RWPE1 (cell line): ENCODE measurements around the gene GAPVD1.

Experiments
- CTCF ChIA-PET: fragments of 350-600 bp; sonication (Branson Sonifier 250); formaldehyde crosslinking; extraction: SDS; loops from one replicate; lab custom pipeline; 2021; lab: Yijun Ruan, JAX
- POLR2A ChIA-PET: fragments of 400-600 bp; formaldehyde crosslinking; extraction: SDS; loops from one replicate; lab custom pipeline; 2020; ENCODE audit warnings: antibody characterized with exemption; ENCODE audit not compliant: low non-redundant PET; lab: Yijun Ruan, JAX
- DNase-seq: peaks from one replicate; pipeline ENCODE4 v3.0.0; 2012; ENCODE audit warnings: low spot score
- H3K27ac ChIP-seq: fragments of 450-650 bp; 2 replicates; pipeline ENCODE4 v1.5.1; 2017
- TF ChIP-seq, protein P1 (sequence below): fragments of 450-650 bp; conservative IDR thresholded peaks from 2 replicates; pipeline ENCODE4 v1.5.1; 2017; ENCODE audit warnings: low read depth, mild to moderate bottlenecking

GAPVD1 gene

DNA sequence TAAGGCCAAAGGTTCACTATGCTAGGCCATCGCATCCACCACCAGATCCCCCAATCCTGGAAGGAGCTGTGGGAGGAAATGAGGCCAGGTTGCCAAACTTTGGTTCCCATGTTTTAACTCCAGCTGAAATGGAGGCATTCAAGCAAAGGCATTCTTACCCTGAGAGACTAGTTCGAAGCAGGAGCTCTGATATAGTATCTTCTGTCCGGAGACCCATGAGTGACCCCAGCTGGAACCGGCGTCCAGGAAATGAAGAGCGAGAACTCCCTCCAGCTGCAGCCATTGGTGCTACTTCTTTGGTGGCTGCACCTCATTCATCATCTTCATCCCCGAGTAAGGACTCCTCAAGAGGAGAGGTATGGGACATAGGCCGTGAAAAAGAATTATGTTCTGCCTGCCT, 75.6 kb downstream of the GAPVD1 start:
- no peak overlapping the region for H3K27ac ChIP-seq
- TF ChIP-seq, protein P1, sequence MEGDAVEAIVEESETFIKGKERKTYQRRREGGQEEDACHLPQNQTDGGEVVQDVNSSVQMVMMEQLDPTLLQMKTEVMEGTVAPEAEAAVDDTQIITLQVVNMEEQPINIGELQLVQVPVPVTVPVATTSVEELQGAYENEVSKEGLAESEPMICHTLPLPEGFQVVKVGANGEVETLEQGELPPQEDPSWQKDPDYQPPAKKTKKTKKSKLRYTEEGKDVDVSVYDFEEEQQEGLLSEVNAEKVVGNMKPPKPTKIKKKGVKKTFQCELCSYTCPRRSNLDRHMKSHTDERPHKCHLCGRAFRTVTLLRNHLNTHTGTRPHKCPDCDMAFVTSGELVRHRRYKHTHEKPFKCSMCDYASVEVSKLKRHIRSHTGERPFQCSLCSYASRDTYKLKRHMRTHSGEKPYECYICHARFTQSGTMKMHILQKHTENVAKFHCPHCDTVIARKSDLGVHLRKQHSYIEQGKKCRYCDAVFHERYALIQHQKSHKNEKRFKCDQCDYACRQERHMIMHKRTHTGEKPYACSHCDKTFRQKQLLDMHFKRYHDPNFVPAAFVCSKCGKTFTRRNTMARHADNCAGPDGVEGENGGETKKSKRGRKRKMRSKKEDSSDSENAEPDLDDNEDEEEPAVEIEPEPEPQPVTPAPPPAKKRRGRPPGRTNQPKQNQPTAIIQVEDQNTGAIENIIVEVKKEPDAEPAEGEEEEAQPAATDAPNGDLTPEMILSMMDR: no peak
- ChIA-PET POLR2A (no interaction called here), CTCF (interaction anchor here (0.7 kb wide), 1 partner anchor 10 kb away, joined by 3 read pairs; no protein-coding TSS in a partner anchor)
- no peak for DNase-seq

DNA sequence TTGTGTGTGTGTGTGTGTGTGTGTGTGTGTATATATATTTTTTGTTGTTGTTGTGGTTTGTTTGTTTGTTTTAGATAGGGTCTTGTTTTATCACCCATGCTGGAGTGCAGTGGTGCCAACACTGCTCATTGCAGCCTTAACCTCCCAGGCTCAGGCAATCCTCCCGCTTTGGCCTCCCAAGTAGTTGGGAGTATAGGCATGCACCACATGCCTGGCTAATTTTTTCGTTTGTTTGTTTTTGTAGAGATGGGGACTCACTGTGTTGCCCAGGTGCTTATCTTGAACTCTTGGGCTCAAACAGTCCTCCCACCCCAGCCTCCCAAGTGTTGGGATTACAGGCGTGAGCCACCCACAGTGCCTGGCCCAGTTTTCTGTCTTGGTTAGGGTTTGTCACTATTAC, 77.3 kb downstream of the GAPVD1 start:
- ChIA-PET POLR2A (no interaction called here), CTCF (interaction anchor here (0.6 kb wide), 1 partner anchor 19 kb away, joined by 3 read pairs; no protein-coding TSS in a partner anchor)
- DNase-seq: no peak
- TF ChIP-seq, protein P1: no peak
- no peak overlapping the region for H3K27ac ChIP-seq

GRCh38 chr9:125341566-125341965, 79.9 kb downstream of the GAPVD1 start:
- TF ChIP-seq, protein P1: no peak
- ChIA-PET CTCF (interaction anchor here (0.5 kb wide), 2 partner anchors 12 to 320 kb away, joined by 3 read pairs; no protein-coding TSS in a partner anchor), POLR2A (no interaction called here)
- DNase-seq: no peak
- H3K27ac ChIP-seq: no peak overlapping the region

GRCh38 chr9:125343518-125344275, 82.1 kb downstream of the GAPVD1 start:
- ChIA-PET CTCF (interaction anchor here (0.6 kb wide), 1 partner anchor 63 kb away, joined by 3 read pairs; no protein-coding TSS in a partner anchor), POLR2A (no interaction called here)
- TF ChIP-seq, protein P1: no peak
- no peak overlapping the region for H3K27ac ChIP-seq
- DNase-seq: no peak

DNA sequence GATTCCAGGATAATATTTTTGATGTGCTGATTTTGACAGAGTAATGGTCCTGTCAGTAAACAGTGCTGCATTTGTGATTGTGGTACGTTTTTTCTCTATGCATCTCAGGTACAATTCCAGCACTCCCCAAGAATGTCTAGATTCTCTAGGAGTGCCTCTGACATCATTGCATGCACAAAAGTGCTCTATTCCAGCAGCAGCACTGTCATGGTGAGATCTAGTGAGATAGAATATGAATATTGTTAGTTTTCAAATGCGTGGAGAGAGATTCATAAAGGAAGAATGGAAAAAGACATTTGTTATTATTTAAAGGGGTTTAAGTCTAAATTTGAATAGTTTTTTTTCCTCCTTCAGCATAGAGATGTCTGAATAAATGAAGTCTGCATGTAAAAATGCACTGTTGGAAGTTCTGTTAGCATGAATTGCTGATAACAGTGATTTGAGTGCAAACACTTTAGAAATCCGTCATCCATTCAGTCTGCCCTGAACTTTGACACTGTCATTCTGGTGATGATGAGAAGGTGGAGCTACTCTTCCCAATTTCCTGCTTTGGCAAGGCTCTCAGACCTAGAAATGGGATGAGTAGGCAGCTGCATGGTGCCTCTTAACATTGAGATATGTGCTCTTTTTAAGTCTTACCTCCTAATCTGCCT, 84.6 kb downstream of the GAPVD1 start:
- no peak for DNase-seq
- TF ChIP-seq, protein P1: no peak
- no peak overlapping the region for H3K27ac ChIP-seq
- ChIA-PET POLR2A (no interaction called here), CTCF (no interaction called here)

DNA sequence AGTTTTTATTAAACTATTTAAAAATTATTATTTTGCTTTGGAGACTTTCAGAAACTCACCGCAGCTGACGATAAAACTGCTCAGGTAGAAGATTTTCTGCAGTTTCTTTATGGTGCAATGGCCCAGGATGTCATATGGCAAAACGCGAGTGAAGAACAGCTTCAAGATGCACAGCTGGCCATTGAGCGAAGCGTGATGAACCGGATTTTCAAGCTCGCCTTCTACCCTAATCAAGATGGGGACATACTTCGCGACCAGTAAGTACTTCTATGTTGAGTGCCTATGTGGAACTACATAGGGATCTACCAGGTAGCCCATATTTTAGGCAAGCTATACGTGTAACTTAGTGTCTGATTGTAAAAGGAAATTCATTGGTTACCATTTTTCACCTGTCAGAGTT, 94.0 kb downstream of the GAPVD1 start:
- DNase-seq: no peak
- POLR2A ChIA-PET: no interaction called here
- CTCF ChIA-PET: interaction anchor here (0.7 kb wide), 1 partner anchor 40 kb away, joined by 3 read pairs; no protein-coding TSS in a partner anchor
- no peak overlapping the region for H3K27ac ChIP-seq
- TF ChIP-seq, protein P1: no peak
